GM12864 (cell line): ENCODE results near the gene SLC10A4.
"Not testable (repeated sequence)": the region's sequence is repeated elsewhere in the genome, so short reads cannot be mapped to it uniquely, and the experiment has no call there.

Experiments used
- DNase-seq: peaks from one replicate; pipeline ENCODE4 v3.0.0-alpha.2; 2011; ENCODE audit warnings: low read depth
- H3K4me3 ChIP-seq: 2 replicates; pipeline ENCODE4 v1.5.1; 2011; ENCODE audit warnings: mild to moderate bottlenecking, low read depth, low read length, control low read depth
- TF ChIP-seq, protein P1 (sequence below): IDR thresholded peaks from 2 replicates; pipeline ENCODE4 v1.5.1; 2011; ENCODE audit warnings: low read depth, mild to moderate bottlenecking, moderate library complexity, low read length, control low read depth, inconsistent platforms; ENCODE audit errors: missing control alignments

Gene SLC10A4

DNA sequence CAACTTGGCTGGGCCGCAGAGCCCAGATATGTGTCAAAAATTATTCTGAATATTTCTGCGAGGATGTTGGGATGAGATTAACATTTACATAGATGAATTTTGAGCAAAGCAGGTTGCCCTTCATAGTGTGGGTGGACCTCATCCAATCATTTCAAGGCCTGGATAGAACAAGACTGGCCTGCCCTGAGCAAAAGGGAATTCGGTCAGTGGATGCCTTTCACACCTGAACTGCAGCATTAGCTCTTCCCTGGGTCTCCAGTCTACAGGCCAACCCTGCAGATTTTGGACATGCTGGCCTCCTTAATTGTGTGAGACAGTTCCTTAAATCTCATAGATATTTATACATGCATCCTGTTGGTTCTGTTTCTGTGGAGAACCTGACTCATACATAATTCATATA is 32.4 kb upstream of the SLC10A4 start:
- DNase-seq = no peak
- TF ChIP-seq, protein P1, sequence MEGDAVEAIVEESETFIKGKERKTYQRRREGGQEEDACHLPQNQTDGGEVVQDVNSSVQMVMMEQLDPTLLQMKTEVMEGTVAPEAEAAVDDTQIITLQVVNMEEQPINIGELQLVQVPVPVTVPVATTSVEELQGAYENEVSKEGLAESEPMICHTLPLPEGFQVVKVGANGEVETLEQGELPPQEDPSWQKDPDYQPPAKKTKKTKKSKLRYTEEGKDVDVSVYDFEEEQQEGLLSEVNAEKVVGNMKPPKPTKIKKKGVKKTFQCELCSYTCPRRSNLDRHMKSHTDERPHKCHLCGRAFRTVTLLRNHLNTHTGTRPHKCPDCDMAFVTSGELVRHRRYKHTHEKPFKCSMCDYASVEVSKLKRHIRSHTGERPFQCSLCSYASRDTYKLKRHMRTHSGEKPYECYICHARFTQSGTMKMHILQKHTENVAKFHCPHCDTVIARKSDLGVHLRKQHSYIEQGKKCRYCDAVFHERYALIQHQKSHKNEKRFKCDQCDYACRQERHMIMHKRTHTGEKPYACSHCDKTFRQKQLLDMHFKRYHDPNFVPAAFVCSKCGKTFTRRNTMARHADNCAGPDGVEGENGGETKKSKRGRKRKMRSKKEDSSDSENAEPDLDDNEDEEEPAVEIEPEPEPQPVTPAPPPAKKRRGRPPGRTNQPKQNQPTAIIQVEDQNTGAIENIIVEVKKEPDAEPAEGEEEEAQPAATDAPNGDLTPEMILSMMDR = no peak
- H3K4me3 ChIP-seq = no peak overlapping the region

DNA sequence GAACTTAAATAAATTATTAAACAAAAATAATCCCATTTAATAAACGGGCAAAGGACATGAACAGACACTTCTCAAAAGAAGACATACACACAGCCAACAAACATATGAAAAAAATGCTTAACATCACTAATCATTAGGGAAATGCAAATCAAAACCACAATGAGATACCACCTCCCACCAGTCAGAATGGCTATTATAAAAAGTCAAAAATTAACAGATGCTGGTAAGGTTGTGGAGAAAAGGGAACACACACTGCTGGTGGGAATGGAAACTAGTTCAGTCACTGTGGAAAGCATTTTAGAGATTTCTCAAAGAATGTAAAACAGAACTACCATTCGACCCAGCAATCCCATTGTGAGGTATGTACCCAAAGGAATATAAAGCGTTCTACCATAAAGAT is 31.5 kb upstream of the SLC10A4 start:
- H3K4me3 ChIP-seq, DNase-seq: not testable (repeated sequence)

DNA sequence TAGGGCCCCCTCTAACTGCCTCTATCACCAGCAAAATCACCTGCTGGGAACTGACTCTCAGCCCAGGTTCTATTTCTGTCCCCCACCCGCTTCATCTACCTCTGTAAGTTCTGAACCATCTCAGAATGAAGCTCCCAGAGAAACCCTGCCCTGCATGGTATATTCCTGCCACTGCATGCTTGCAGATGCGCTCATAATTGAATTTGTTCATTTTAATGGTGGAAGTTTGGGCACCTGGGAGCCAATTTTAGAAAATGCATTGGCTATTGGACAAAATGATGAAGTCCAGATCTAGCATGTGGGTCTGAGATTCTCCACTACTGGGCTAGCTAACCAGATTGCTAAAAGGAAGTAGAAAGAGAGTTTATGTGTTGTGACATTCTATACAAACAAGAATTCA is 28.6 kb upstream of the SLC10A4 start:
- TF ChIP-seq, protein P1 = no peak
- no peak overlapping the region for H3K4me3 ChIP-seq
- DNase-seq = no peak

DNA sequence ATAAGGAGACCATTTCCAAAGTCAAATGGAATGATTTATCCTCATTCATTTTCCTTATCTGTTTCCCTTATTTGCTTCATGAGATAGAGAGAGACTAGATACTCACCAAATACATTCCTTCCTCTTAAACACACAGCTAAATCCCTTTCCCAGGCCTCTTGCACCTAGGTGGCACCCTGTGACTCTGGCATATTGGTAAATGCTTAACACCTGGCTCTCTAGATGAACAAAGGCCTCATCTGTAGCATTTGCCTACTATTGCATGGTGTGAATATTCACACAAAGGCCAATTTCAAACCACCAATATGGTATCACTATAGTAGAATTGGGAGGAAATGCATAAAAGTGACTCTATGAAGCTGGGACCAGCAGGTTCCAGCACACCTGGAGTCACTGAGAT is 22.1 kb upstream of the SLC10A4 start:
- TF ChIP-seq, protein P1 = no peak
- no peak overlapping the region for H3K4me3 ChIP-seq
- DNase-seq = no peak

DNA sequence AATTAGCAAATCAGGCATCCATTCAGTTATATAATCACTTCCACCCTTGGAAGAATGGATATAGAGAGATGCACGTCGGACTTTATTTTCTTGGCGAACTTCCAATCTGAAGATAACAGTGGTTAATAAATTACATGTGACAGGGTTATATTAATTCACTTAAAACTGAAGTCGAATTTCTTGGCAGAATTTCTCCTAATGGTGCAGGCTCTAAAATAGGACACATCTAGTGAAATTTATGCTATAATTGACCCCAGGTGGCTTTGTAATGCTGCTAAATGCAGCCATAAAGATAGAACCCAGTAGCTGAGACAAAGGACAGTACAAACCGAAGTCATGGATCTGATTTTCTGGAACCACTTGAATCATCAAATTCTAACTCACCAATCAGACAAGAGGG is 20.8 kb upstream of the SLC10A4 start:
- TF ChIP-seq, protein P1 = no peak
- H3K4me3 ChIP-seq = no peak overlapping the region
- no peak for DNase-seq

DNA sequence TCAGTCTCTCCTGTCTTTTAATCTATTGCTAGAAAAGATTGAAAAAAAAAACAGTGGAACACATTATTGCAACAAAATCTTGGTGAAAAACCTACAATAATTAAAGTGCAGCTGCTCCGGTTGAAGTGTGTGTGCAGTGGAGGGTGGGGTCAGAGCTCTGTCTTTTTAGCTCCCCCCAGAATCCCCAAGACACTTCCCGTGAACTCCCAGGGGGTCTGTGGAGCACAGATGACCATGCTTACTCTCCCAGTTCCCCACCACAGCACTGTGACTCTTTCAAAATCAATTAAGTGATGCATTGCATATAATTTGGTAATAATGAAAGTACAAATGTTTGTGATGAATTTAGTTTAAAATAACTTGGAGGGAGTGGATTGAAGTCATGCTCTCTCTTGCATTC is 15.7 kb upstream of the SLC10A4 start:
- DNase-seq = no peak
- TF ChIP-seq, protein P1 = no peak
- no peak overlapping the region for H3K4me3 ChIP-seq

DNA sequence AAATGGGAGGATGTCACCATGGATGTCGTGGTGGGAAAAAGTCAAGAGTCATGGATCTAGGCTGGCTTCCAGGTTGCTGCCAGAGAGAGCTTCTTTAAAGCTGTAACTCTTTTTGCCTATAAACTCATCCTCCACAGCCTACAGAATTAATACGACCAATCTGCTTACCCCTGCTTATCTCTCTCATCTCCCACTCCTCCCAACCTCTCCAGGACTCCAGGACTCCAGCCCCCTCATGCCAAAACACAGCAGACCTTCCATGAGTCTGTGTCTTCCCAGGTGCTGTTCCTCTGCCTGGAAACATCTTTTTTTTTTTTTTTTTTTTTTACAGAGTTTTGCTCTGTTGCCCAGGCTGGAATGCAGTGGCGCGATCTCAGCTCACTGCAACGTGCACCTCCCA is 15.3 kb upstream of the SLC10A4 start:
- TF ChIP-seq, protein P1 = no peak
- DNase-seq = no peak
- H3K4me3 ChIP-seq = no peak overlapping the region

DNA sequence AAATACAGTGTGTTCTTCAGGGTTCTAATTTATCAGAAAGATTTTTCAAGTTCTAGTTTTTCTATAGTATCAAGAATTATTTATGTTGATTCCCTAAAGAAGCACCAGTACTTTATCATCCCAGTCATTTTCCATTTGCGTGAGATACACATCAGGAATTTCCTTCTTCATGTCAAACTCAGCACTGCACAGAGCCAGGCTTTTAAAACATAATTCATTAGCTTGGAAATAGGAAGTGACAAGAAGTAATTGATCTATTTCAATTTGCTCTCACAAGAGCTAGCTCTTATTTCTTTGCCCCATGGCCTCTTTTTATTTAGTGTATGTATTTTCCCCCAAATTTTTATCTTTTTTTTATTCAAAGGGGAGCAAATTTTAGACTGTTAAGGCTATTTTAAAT is 13.0 kb upstream of the SLC10A4 start:
- TF ChIP-seq, protein P1 = no peak
- H3K4me3 ChIP-seq = no peak overlapping the region
- DNase-seq = no peak
